Erythroblast (primary cell): ENCODE results near the gene TSPAN13.

Experiments
- DNase-seq, 2 experiments: peaks; one replicate each; lab custom pipeline; 2025; lab: John Stamatoyannopoulos, UW
- GATA1 ChIP-seq: IDR thresholded peaks from 2 replicates; pipeline ENCODE4 v1.6.1; 2011; ENCODE audit warnings: low read depth, mild to moderate bottlenecking, control low read depth, low read length, moderate library complexity
- POLR2A ChIP-seq: IDR thresholded peaks from 2 replicates; pipeline ENCODE4 v1.6.1; 2011; ENCODE audit warnings: mild to moderate bottlenecking, low read length

TSPAN13 gene

GRCh38 chr7:16774986-16775385 is 21.4 kb downstream of the TSPAN13 start:
- peak in 1 of 2 experiments; percentile 35 for DNase-seq
- TF ChIP-seq POLR2A (no peak), GATA1 (no peak)

- TF ChIP-seq POLR2A: no peak
- no peak for TF ChIP-seq GATA1
Observed at GRCh38 chr7:16776053-16776452, 22.5 kb downstream of the TSPAN13 start.

GRCh38 chr7:16778476-16778875 is 24.9 kb downstream of the TSPAN13 start:
- TF ChIP-seq POLR2A (no peak), GATA1 (no peak)
- no peak for DNase-seq

More at GRCh38 chr7:16776053-16776452, 22.5 kb downstream of the TSPAN13 start:
- no peak for DNase-seq

GRCh38 chr7:16779051-16779450 is 25.5 kb downstream of the TSPAN13 start:
- TF ChIP-seq GATA1 (no peak), POLR2A (no peak)
- no peak for DNase-seq

- DNase-seq: no peak
Observed at GRCh38 chr7:16780596-16780995, 27.0 kb downstream of the TSPAN13 start.

GRCh38 chr7:16785321-16785720 is 31.8 kb downstream of the TSPAN13 start:
- DNase-seq: no peak
- TF ChIP-seq POLR2A: no peak
- no peak for TF ChIP-seq GATA1

More at GRCh38 chr7:16780596-16780995, 27.0 kb downstream of the TSPAN13 start:
- TF ChIP-seq POLR2A (no peak), GATA1 (no peak)

GRCh38 chr7:16785846-16786245 is 32.3 kb downstream of the TSPAN13 start:
- no peak for TF ChIP-seq POLR2A
- TF ChIP-seq GATA1: no peak
- no peak for DNase-seq

GRCh38 chr7:16786257-16786656 is 32.7 kb downstream of the TSPAN13 start:
- no peak for DNase-seq
- no peak for TF ChIP-seq POLR2A
- no peak for TF ChIP-seq GATA1

GRCh38 chr7:16787127-16787526 is 33.6 kb downstream of the TSPAN13 start:
- TF ChIP-seq GATA1 (no peak), POLR2A (no peak)
- DNase-seq: no peak

GRCh38 chr7:16791071-16791470 is 37.5 kb downstream of the TSPAN13 start:
- TF ChIP-seq GATA1 (no peak), POLR2A (no peak)

GRCh38 chr7:16791905-16792698 is 38.5 kb downstream of the TSPAN13 start:
- no peak for TF ChIP-seq POLR2A
- no peak for TF ChIP-seq GATA1
- DNase-seq: peak; percentile 53 to 76

More at GRCh38 chr7:16791071-16791470, 37.5 kb downstream of the TSPAN13 start:
- DNase-seq: no peak

- no peak for DNase-seq
- TF ChIP-seq GATA1 (no peak), POLR2A (no peak)
Observed at GRCh38 chr7:16794986-16795385, 41.4 kb downstream of the TSPAN13 start.

- no peak for DNase-seq
- TF ChIP-seq POLR2A (no peak), GATA1 (no peak)
Observed at GRCh38 chr7:16795624-16796023, 42.1 kb downstream of the TSPAN13 start.

GRCh38 chr7:16801111-16801542 is 47.6 kb downstream of the TSPAN13 start:
- TF ChIP-seq POLR2A: no peak
- TF ChIP-seq GATA1: no peak
- peak; percentile 56 to 69 for DNase-seq
